Activated naive CD4-positive, alpha-beta T cell treated with anti-CD3 and anti-CD28 coated beads, Interleukin-2, amount 50 U/mL, for 72 hours (primary cell): ENCODE data around the gene UBE3B. TPM values are rescaled to one million over a fixed set of nuclear protein-coding genes. Genes with fewer than 3 reads are reported as not detected.
A peak's percentile ranks its signal among the peaks of the same experiment; 100 is the strongest.
"Not testable (repeated sequence)": the region's sequence is repeated elsewhere in the genome, so short reads cannot be mapped to it uniquely, and the experiment has no call there.

Experiments
- ATAC-seq, 2 donors: fragments of 150-1000 bp; cut with Tn5 transposase; 2 replicates each; pipeline ENCODE4 v1.10.0; 2021; ENCODE audit warnings: mild to moderate bottlenecking in 2 of 2, moderate library complexity in 2 of 2
- DNase-seq, 2 donors: peaks; one replicate each; pipeline ENCODE4 v3.0.0; 2021 to 2022; ENCODE audit warnings: low spot score in 2 of 2
- H3K27ac Mint-ChIP-seq, 2 donors: one replicate each; pipeline ENCODE4 v1.8.0; 2022; ENCODE audit warnings: mild to moderate bottlenecking in 2 of 2, mixed read lengths in 2 of 2
- H3K36me3 Mint-ChIP-seq, 2 donors: one replicate each; pipeline ENCODE4 v1.8.0; 2022; ENCODE audit warnings: mixed read lengths in 2 of 2
- H3K9me3 Mint-ChIP-seq, 2 donors: one replicate each; pipeline ENCODE4 v1.8.0; 2022; ENCODE audit warnings: mixed read lengths in 2 of 2
- total RNA-seq, 2 donors: library from RNA; stranded (reverse); gene quantifications; one replicate each; pipeline ENCODE4 v1.2.3, GENCODE V29; 2022

The UBE3B gene
- total RNA-seq, 2 donors from 2014 or later, result 28.8 to 37.6 TPM

- H3K27ac Mint-ChIP-seq, result peak overlapping the region; percentile 11 to 75
- ATAC-seq (no peak), DNase-seq (no peak)
- H3K36me3 Mint-ChIP-seq, result peaks cover 0 to 9% of the 10 kb centered on the region in 2 donors
- H3K9me3 Mint-ChIP-seq, result no peaks in the 10 kb centered on the region
These were observed 13.7 kb upstream of the UBE3B start for GRCh38 chr12:109463756-109464155.

- H3K27ac Mint-ChIP-seq, result no peak overlapping the region
- H3K36me3 Mint-ChIP-seq, result peaks cover 0 to 12% of the 10 kb centered on the region in 2 donors
- H3K9me3 Mint-ChIP-seq, result no peaks in the 10 kb centered on the region
- no peak for DNase-seq
- ATAC-seq, result no peak
These were observed 12.6 kb upstream of the UBE3B start for GRCh38 chr12:109464642-109465351.

- no peak overlapping the region for H3K27ac Mint-ChIP-seq
- DNase-seq (no peak), ATAC-seq (no peak)
- no peaks in the 10 kb centered on the region for H3K9me3 Mint-ChIP-seq
- H3K36me3 Mint-ChIP-seq, result peaks cover 0 to 12% of the 10 kb centered on the region in 2 donors
These were observed 11.1 kb upstream of the UBE3B start for GRCh38 chr12:109466305-109466704.

GRCh38 chr12:109466821-109467220 lies 10.6 kb upstream of the UBE3B start:
- ATAC-seq (no peak), DNase-seq (no peak)
- Mint-ChIP-seq H3K9me3 (no peaks in the 10 kb centered on the region), H3K36me3 (peaks cover 0 to 12% of the 10 kb centered on the region in 2 donors), H3K27ac (no peak overlapping the region)

GRCh38 chr12:109467978-109468676 lies 9.3 kb upstream of the UBE3B start:
- H3K9me3 Mint-ChIP-seq, result no peaks in the 10 kb centered on the region
- DNase-seq (no peak), ATAC-seq (no peak)
- H3K36me3 Mint-ChIP-seq, result peaks cover 0 to 12% of the 10 kb centered on the region in 2 donors
- H3K27ac Mint-ChIP-seq, result no peak overlapping the region

GRCh38 chr12:109469517-109469916 lies 7.9 kb upstream of the UBE3B start:
- no peak for DNase-seq

GRCh38 chr12:109473006-109473405 lies 4.4 kb upstream of the UBE3B start:
- no peak for DNase-seq
- ATAC-seq, result no peak
- H3K27ac Mint-ChIP-seq, result peak overlapping the region in 1 of 2 donors; percentile 72
- H3K9me3 Mint-ChIP-seq, result no peaks in the 10 kb centered on the region
- peaks cover 15 to 16% of the 10 kb centered on the region in 2 donors for H3K36me3 Mint-ChIP-seq

More at GRCh38 chr12:109469517-109469916, 7.9 kb upstream of the UBE3B start:
- no peak for ATAC-seq
- Mint-ChIP-seq H3K9me3 (no peaks in the 10 kb centered on the region), H3K36me3 (peaks cover 0 to 6% of the 10 kb centered on the region in 2 donors), H3K27ac (peak overlapping the region in 1 of 2 donors; percentile 78)

GRCh38 chr12:109473526-109474270 lies 3.7 kb upstream of the UBE3B start:
- H3K27ac Mint-ChIP-seq, DNase-seq, H3K9me3 Mint-ChIP-seq, ATAC-seq: not testable (repeated sequence)
- peaks cover 15 to 18% of the 10 kb centered on the region in 2 donors for H3K36me3 Mint-ChIP-seq

- Mint-ChIP-seq H3K9me3 (no peaks in the 10 kb centered on the region), H3K27ac (no peak overlapping the region), H3K36me3 (peaks cover 11 to 18% of the 10 kb centered on the region in 2 donors)
- DNase-seq (no peak), ATAC-seq (no peak)
These were observed 2.3 kb upstream of the UBE3B start for GRCh38 chr12:109475121-109475520.

- H3K36me3 Mint-ChIP-seq, result peaks cover 11 to 18% of the 10 kb centered on the region in 2 donors
- ATAC-seq (no peak), DNase-seq (no peak)
- H3K9me3 Mint-ChIP-seq, result no peaks in the 10 kb centered on the region
- peak overlapping the region; percentile 98 for H3K27ac Mint-ChIP-seq
These were observed 1.2 kb upstream of the UBE3B start for GRCh38 chr12:109475993-109476806.

- DNase-seq, result no peak
- H3K36me3 Mint-ChIP-seq, result peaks cover 11 to 18% of the 10 kb centered on the region in 2 donors
- H3K9me3 Mint-ChIP-seq, result no peaks in the 10 kb centered on the region
- peak in 1 of 2 donors; percentile 23 for ATAC-seq
- H3K27ac Mint-ChIP-seq, result peak overlapping the region; percentile 98
These were observed 638 bp upstream of the UBE3B start for GRCh38 chr12:109476807-109477184.

GRCh38 chr12:109477963-109478315 lies 505 bp downstream of the UBE3B start:
- DNase-seq (no peak), ATAC-seq (no peak)
- peaks cover 11 to 18% of the 10 kb centered on the region in 2 donors for H3K36me3 Mint-ChIP-seq
- peak overlapping the region; percentile 98 for H3K27ac Mint-ChIP-seq
- no peaks in the 10 kb centered on the region for H3K9me3 Mint-ChIP-seq

GRCh38 chr12:109479761-109480160 lies 2.3 kb downstream of the UBE3B start:
- Mint-ChIP-seq H3K9me3 (no peaks in the 10 kb centered on the region), H3K36me3 (peaks cover 16 to 18% of the 10 kb centered on the region in 2 donors), H3K27ac (no peak overlapping the region)
- no peak for DNase-seq
- no peak for ATAC-seq

GRCh38 chr12:109480356-109480755 lies 2.9 kb downstream of the UBE3B start:
- H3K9me3 Mint-ChIP-seq, result no peaks in the 10 kb centered on the region
- no peak overlapping the region for H3K27ac Mint-ChIP-seq
- H3K36me3 Mint-ChIP-seq, result peaks cover 16 to 18% of the 10 kb centered on the region in 2 donors
- ATAC-seq, result no peak
- DNase-seq, result no peak

GRCh38 chr12:109481863-109482262 lies 4.4 kb downstream of the UBE3B start:
- Mint-ChIP-seq H3K9me3 (no peaks in the 10 kb centered on the region), H3K36me3 (peaks cover 10 to 13% of the 10 kb centered on the region in 2 donors), H3K27ac (no peak overlapping the region)
- no peak for ATAC-seq
- no peak for DNase-seq

GRCh38 chr12:109482491-109482890 lies 5.1 kb downstream of the UBE3B start:
- peaks cover 5 to 8% of the 10 kb centered on the region in 2 donors for H3K36me3 Mint-ChIP-seq
- DNase-seq (no peak), ATAC-seq (no peak)
- no peak overlapping the region for H3K27ac Mint-ChIP-seq
- no peaks in the 10 kb centered on the region for H3K9me3 Mint-ChIP-seq
